ENCODE data around the gene RAP1GAP2.

DNA sequence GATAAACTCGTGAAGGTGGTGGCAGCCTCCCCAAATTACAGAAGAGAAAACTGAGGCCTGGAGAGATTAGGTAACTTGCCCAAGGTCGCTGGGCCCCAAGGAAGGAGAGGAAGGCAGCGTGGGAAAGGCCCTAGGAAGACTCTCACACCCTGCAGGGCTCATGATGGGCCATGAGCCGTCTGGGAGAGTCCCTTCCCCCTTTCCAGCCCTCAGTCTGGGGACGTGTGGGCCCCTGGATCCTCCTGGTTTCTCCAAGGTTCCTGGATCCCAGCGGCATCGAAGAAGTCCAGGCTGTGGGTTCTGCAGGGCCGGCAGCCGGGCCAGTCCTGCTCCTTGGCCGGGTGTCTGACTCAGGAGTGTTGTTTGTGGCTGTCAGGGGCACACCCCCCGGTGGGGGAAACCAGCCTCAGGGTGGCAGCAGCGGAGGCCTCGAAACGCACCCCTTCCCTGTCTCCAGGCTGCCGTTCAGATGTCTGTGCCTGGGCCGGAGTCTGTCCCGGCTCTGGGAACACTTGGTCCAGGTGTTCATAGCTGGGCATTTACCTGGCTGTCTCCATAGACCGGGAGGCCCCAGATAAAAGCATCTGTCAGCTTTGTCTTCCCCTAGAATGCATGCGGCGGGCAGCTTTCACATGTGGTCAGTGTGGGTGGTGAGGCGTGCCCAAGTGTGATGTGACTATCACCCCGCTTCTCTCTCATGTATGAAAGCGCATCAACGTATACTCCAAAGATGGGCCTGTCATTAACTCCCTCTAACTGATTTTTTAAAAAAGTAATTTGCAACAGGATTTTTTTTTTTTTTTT lies 3.7 kb upstream of the RAP1GAP2 start:
- TF ChIP-seq, protein P1, sequence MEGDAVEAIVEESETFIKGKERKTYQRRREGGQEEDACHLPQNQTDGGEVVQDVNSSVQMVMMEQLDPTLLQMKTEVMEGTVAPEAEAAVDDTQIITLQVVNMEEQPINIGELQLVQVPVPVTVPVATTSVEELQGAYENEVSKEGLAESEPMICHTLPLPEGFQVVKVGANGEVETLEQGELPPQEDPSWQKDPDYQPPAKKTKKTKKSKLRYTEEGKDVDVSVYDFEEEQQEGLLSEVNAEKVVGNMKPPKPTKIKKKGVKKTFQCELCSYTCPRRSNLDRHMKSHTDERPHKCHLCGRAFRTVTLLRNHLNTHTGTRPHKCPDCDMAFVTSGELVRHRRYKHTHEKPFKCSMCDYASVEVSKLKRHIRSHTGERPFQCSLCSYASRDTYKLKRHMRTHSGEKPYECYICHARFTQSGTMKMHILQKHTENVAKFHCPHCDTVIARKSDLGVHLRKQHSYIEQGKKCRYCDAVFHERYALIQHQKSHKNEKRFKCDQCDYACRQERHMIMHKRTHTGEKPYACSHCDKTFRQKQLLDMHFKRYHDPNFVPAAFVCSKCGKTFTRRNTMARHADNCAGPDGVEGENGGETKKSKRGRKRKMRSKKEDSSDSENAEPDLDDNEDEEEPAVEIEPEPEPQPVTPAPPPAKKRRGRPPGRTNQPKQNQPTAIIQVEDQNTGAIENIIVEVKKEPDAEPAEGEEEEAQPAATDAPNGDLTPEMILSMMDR (IDR thresholded peaks at IDR 0.05; ENCODE audit: low read depth, low read length, poor library complexity, severe bottlenecking): no peak
- no peak for TF ChIP-seq EZH2phosphoT487 (IDR thresholded peaks at IDR 0.05; ENCODE audit: borderline replicate concordance, low read length)

All from DOHH2 (cell line).